Adrenal gland (tissue), 5 donors: ENCODE measurements around the gene EPHB1.

Source experiments
- POLR2A ChIP-seq, 2 donors: fragments of 450-650 bp; IDR thresholded peaks; one replicate each; pipeline ENCODE4 v1.6.1; 2017; ENCODE audit warnings: antibody characterized with exemption in 2 of 2, mild to moderate bottlenecking in 2 of 2, moderate library complexity in 1 of 2
- TF ChIP-seq, protein P1 (sequence below), 6 experiments: fragments of 450-650 bp in 4 of 6; fragments of 200-600 bp in 2 of 6; sonication (generic) in 1 of 6; IDR thresholded peaks; 1 replicate in 5 of 6; 2 replicates in 1 of 6; pipeline versions ENCODE4 v1.5.1 to v1.8.0; 2016 to 2021; ENCODE audit warnings: antibody characterized with exemption in 6 of 6, mild to moderate bottlenecking in 2 of 6, moderate library complexity in 1 of 6
- donor health status: DM: no; HTN: no; CAD: no.

DNA sequence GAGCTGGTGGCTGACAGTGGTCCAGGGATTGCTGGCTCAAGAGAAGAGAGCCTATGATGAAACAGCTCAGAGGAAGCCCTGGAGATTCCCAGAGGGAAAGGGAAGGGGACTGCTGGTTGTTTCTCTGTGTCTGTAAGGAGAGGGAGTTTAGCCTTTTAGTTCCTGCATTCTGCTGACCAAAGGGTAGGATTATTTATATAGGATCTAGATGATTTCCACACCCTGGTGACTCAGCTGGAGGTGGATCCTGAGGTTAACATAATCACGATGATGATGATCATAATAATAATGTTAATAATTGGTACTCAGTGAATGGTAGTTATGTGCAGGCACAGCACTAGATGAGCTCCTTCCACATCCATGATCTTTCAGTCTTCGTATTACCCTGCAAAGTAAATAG lies 144.9 kb downstream of the EPHB1 start:
- TF ChIP-seq, protein P1, sequence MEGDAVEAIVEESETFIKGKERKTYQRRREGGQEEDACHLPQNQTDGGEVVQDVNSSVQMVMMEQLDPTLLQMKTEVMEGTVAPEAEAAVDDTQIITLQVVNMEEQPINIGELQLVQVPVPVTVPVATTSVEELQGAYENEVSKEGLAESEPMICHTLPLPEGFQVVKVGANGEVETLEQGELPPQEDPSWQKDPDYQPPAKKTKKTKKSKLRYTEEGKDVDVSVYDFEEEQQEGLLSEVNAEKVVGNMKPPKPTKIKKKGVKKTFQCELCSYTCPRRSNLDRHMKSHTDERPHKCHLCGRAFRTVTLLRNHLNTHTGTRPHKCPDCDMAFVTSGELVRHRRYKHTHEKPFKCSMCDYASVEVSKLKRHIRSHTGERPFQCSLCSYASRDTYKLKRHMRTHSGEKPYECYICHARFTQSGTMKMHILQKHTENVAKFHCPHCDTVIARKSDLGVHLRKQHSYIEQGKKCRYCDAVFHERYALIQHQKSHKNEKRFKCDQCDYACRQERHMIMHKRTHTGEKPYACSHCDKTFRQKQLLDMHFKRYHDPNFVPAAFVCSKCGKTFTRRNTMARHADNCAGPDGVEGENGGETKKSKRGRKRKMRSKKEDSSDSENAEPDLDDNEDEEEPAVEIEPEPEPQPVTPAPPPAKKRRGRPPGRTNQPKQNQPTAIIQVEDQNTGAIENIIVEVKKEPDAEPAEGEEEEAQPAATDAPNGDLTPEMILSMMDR (IDR thresholded peaks at IDR 0.05): no peak
- TF ChIP-seq POLR2A (IDR thresholded peaks at IDR 0.05): no peak
